ENCODE data around the gene JARID2.

Gene JARID2

DNA sequence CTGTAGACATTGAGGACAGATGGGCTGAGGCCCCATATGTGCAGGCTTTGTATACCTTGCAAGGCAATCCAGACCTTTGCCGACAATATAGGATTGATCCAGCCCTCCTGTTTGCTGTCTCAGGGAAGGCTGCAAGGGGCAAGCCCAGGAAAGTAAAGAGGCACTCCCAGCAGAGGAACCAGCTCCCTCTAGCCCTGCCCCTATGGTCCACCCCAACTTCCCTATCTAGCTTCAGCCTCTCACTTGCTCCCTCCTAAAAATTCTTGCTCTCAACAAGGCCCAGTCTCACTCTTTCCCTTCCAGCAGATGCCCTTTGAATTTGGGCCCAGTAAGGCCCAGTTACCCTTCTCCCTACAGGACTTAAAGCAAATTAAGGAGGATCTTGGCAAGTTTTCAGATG is 92.6 kb downstream of the JARID2 start:
- DNase-seq, result no peak

DNA sequence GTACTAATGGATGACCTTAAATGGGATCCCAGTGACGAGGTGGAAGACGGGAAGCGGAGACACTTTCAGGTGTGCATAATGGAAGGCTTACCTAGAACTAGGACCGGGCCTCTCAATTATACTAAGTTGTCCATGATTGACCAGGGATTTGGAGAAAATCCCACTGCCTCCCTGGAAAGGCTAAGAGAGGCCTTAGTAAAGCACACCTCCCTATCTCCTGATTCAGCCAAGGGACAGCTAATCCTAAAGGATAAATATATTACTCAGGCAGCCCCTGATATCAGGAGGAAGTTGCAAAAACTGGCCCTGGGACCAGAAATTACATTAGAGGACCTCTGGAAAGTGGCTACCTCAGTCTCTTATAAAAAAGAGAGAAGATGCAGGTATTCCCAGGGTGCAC is 93.2 kb downstream of the JARID2 start:
- no peak for DNase-seq

DNA sequence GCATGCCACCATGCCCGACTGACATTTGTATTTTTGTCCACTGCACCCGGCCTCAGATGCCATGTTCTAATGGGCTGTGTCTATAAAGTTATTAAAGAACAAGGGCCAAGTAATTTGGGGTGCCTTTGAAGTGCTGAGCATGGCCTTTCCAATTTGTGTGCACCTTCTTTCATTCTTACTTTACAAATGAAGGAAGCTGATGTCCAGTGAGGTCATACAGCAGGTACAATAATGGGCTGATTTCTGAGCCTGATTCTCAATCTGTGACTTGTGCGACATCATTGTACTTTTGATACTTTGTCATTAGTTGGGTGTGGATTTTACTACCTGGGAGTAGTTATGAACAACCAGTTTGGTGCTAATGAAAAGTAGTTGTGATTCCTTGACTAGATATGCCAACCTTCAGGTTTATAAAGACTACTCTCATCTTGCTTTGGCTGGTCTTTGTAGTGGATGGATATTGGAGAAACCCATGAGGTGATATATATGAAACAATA is 94.3 kb downstream of the JARID2 start:
- no peak for DNase-seq

GRCh38 chr6:15340775-15341174 is 94.9 kb downstream of the JARID2 start:
- no peak for DNase-seq

- DNase-seq, result no peak
Observed at GRCh38 chr6:15341311-15342001, 95.6 kb downstream of the JARID2 start.

GRCh38 chr6:15342114-15342513 is 96.2 kb downstream of the JARID2 start:
- no peak for DNase-seq

GRCh38 chr6:15343490-15344191 is 97.8 kb downstream of the JARID2 start:
- DNase-seq, result no peak

- no peak for DNase-seq
Observed at GRCh38 chr6:15344192-15344519, 98.3 kb downstream of the JARID2 start.

DNA sequence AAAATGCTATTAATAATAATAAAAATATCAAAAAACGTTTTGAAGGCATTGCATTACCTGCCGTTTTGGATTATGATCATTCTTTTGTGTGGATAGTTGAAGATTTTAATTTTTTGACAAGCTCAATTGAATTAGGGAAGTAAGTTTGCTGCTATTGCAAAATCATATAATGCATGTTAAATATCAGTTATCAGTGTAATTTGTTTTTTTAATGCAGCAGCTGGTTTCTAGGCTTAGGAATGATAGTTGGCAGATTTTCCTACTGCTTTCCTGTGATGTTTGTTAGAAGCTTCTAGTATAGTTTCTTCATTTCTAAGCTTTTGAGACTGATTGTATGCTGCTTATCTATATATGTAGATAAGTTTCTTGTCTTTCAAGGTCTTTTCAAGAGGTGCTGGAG is 99.0 kb downstream of the JARID2 start:
- DNase-seq, result no peak

DNA sequence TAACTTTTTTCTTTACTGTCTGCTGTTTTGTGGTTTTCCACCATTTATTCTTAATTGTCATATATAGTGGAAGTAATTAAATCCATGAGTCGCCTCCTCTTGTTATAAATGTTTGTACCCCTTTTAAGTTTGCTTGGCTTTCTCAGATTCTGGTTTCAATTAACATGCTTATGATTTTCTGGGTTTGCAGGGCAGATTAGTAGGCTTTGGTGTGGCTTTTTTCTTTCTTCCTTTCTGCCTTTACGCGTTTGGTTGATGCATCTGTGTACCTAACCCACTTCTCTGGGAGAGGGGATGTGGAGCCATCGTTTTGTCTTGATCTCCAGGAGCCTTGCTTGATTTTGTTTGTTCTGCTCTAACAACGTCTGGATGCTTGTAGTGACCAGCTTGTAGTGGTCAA is 100.4 kb downstream of the JARID2 start:
- DNase-seq, result no peak

DNA sequence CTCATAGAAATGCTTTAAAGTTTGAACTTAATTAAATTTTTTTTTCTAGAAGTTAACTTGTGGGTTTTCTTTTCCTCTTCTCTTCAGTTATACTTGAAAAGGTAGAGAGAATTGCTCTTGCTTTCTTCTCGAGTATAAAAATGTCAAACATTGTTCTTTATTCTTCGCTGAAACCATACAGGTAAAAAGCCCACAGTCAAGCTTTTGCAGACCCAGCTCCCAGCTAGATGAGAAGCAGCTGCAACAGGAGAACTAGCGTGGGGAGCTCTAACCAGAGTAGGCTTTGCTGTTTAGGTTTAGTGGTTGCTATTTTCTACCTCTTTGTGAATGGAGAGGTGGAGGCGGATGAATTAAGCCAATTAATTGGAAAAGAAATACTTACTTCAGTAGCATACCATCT is 102.7 kb downstream of the JARID2 start:
- DNase-seq, result no peak

DNA sequence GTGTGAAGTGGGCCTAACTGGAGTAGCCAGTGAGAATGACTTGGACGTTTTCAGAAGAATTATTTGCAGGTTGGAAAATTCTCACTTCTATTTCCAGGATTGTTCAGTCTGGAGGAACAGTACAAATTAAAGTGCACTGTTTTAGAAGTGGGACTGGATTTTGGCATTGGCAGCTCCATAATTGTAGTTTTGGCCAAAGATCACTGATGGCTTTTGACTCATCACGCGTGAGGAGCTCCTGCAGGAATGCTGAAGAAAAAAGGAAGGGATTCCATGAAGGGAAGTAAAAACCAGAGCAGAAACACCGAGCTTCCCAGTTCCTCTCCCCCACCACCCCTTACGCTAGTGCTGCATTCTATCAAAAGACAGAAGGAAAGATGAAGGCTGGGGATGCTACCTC is 103.5 kb downstream of the JARID2 start:
- DNase-seq, result no peak

DNA sequence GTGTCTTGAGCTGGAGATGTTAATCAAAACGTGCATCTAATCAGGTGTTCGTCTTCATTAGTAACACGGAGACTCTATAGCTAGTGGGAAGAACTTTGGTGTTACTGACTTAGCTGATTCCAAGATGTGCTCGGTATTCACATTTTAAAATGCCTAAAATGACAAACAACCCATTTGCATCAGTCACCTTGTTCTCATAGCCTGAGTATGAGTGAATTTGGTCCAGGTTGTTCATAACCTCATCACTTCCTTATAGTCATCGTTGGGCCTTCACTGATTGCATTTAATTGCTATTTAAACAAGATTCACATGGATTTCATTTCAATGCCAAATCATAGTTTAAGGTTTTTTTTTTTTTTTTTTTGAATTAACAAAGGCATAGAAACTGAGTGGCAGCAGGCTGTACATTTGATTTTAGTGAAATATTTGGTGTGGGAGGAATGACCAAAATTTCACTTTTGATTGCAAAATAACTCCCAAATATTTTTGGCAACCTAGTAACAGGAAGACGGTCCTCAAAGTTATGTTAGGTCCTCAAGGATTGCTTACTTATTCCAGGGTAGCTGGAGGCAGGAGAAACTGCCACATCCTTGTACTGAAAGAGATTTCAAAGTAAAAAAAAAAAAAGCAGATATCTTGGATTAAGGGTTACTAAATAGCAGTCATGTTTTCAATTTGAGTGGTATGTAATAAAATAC is 104.7 kb downstream of the JARID2 start:
- no peak for DNase-seq

DNA sequence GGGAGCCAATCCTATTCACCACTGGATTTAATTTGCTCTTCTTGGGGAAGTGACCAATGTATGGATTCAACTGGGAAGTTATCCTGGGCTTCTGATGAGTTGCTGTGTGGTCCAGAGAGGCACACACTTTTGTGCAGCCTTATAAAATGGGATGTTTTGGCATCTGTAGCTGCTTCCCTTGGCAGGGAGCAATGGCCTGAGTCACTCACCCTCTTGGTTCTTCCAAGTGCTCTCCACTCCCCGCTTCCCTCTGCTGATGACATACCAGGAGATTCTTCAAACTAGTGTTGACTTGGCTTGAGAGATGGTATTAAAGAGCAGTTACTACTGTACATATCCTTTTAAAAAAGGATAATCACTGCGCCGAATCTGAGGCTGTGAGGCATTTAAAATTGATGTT is 105.8 kb downstream of the JARID2 start:
- DNase-seq, result no peak

DNA sequence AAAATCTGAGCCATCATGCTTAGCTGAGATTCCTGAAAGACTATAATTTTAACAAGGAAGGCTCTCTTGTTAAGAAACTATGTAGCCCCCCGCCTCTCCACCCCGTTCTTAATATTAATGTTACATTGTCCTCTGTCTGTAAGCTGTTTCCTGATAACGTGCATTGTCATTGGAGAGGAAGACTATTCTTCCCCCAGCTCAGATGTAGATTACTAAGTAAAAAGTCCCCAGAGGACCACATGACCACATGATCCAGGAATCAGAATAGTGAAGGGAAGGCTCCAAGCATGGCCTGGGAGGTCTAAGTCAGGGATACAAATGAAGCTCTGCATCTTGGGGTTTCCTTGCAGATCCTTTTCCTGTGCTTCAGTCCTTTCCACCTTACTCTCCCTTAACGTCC is 106.4 kb downstream of the JARID2 start:
- DNase-seq, result no peak

GRCh38 chr6:15352845-15353244 is 107.0 kb downstream of the JARID2 start:
- no peak for DNase-seq

DNA sequence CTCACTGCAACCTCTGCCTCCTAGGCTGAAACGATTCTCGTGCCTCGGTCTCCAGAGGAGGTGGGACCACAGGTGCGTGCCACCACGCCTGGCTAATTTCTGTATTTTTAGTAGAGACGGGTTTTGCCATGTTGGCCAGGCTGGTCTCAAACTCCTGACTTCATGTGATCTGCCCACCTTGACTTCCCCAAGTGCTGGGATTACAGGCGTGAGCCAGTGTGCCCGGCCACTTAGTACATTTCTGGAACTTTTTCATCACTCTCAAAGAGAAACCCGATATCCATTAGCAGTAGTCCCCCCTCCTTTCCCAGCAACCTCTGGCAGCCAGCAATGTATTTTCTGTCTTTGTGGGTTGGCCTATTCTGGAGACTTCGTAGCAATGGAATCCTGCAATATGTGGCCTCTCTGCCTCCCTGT is 109.8 kb downstream of the JARID2 start:
- no peak for DNase-seq

DNA sequence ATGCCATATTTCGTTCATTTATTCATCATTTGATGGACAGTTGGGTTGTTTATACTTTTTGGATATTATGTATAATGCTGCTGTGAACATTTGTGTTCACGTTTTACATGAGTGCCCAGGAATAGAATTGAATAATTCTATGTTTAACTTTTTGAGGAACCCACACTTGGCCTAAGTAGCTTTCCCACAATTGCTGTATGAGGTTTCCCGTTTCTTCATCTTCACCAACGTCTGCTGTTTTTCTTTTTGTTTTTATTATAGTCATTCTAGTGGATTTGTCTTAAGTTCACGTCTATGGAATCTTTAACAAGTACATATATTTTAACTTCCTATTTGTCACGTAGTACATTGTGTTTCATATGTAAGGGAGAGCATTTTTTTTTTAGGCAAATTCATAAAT is 110.3 kb downstream of the JARID2 start:
- DNase-seq, result no peak

- no peak for DNase-seq
Observed at GRCh38 chr6:15356937-15357336, 111.1 kb downstream of the JARID2 start.

GRCh38 chr6:15357782-15358181 is 111.9 kb downstream of the JARID2 start:
- DNase-seq, result no peak

GRCh38 chr6:15358579-15359327 is 112.9 kb downstream of the JARID2 start:
- DNase-seq, result no peak

DNA sequence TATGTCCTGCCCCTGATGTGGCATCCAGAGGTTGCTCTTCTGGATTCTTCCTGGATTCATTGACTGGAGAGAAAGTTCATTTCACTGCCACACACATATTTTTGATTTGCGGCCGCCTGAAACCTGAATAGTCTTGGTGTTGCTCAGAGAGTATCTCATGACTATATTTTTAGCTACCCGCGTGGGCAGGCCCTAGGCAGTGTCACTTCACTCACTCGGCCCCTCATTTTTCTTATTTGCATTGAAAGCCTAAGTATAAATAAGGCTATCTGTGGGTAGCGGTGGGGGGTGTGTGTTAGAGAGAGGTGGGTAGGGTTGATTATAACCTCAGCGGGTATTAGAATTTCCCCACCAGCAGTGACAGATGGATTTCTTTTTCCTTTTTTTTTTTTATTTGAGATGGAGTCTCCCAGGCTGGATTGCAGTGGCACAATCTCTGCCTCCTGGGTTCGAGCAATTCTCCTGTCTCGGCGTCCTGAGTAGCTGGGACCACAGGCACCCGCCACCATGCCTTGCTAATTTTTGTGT is 113.5 kb downstream of the JARID2 start:
- DNase-seq, result no peak

DNA sequence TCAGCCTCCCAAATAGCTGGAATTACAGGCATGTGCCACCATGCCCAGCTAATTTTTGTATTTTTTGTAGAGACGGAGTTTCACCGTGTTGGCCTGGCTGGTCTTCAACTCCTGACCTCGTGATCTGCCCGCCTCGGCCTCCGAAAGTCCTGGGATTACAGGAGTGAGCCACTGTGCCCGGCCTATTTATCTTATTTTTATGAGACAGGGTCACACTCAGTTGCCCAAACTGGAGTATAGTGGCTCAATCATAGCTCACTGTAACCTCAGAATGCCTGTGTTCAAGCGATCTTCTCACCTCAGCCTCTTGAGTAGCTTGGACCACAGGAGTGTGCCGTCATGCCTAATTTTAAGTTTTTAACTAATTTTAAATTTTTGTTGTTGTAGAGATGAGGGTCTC is 114.4 kb downstream of the JARID2 start:
- DNase-seq, result no peak
